ENCODE results near the gene FSCN2.

Gene FSCN2

DNA sequence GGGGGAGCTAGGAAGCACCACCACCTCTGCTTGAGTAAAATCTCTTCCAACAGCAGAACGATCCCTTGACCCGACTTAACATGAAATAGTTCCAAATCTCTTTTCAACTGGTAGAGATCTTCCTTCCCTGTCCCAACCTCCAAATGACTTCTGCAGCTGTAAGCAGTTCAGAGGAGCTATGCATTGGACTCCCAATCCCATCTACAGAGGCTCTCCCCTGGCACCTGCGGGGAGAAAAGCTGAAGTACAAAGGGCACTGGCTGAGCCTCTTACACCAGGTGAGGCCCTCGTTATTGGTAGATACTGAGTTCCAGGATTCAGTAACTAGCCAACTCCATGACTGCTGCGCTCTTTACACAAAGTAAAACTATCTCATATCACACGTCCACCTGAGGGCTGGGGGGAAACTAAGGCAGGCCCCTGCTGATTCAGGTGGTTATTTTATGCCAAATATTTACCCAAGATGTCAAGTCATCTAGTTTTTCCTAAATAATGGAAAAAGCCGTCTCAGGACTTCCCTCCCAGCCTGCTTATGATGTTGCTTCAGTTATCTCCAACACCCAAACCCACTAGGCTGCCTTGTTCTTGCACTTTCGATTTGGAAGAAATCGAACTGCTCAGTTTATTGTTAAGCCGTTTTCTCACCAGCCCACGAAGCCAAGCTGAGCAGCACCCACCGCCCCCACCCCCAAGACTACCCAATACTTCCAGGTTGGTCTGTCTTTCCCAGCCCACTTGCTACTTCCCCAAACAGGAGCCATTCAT lies 18.8 kb upstream of the FSCN2 start:
- H3K4me3 ChIP-seq (ENCODE audit: low read depth, low read length) = peak overlapping the region; percentile 74
- TF ChIP-seq CTCF (IDR thresholded peaks at IDR 0.05; ENCODE audit: low read depth, low read length) = no peak
- peaks cover 39% of the 10 kb centered on the region for H3K36me3 ChIP-seq
- no peaks in the 10 kb centered on the region for H3K4me1 ChIP-seq
- no peak for DNase-seq
- H3K27me3 ChIP-seq = no peaks in the 10 kb centered on the region
- H3K9me3 ChIP-seq = no peaks in the 10 kb centered on the region

GRCh38 chr17:81509972-81510784 lies 18.0 kb upstream of the FSCN2 start:
- TF ChIP-seq CTCF (IDR thresholded peaks at IDR 0.05; ENCODE audit: low read depth, low read length) = no peak
- Histone ChIP-seq H3K9me3 (no peaks in the 10 kb centered on the region), H3K4me3 (ENCODE audit: low read depth, low read length) (peak overlapping the region; percentile 74)

GRCh38 chr17:81510785-81511553 lies 17.2 kb upstream of the FSCN2 start:
- DNase-seq = peak; percentile 37
- peak overlapping the region; percentile 74 for H3K4me3 ChIP-seq (ENCODE audit: low read depth, low read length)
- H3K9me3 ChIP-seq = no peaks in the 10 kb centered on the region
- TF ChIP-seq CTCF (IDR thresholded peaks at IDR 0.05; ENCODE audit: low read depth, low read length) = no peak
- peaks cover 39% of the 10 kb centered on the region for H3K36me3 ChIP-seq
- no peaks in the 10 kb centered on the region for H3K27me3 ChIP-seq
- H3K4me1 ChIP-seq = no peaks in the 10 kb centered on the region

More at GRCh38 chr17:81509972-81510784, 18.0 kb upstream of the FSCN2 start:
- Histone ChIP-seq H3K36me3 (peaks cover 39% of the 10 kb centered on the region), H3K4me1 (no peaks in the 10 kb centered on the region), H3K27me3 (no peaks in the 10 kb centered on the region)
- no peak for DNase-seq

DNA sequence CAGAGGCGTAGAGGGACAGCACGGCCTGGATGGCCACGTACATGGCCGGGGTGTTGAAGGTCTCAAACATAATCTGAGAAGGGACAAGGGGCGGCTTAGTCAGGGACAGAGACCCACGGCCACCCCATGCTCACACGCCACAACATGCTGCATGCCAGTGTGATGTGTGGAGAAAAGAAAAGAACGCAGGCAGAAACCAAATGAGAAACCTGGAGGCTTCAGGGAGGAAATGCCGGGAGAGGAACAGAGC lies 16.7 kb upstream of the FSCN2 start:
- Histone ChIP-seq H3K4me1 (no peaks in the 10 kb centered on the region), H3K4me3 (ENCODE audit: low read depth, low read length) (peak overlapping the region; percentile 74), H3K36me3 (peaks cover 39% of the 10 kb centered on the region), H3K27me3 (no peaks in the 10 kb centered on the region), H3K9me3 (no peaks in the 10 kb centered on the region)
- TF ChIP-seq CTCF (IDR thresholded peaks at IDR 0.05; ENCODE audit: low read depth, low read length) = no peak
- no peak for DNase-seq

DNA sequence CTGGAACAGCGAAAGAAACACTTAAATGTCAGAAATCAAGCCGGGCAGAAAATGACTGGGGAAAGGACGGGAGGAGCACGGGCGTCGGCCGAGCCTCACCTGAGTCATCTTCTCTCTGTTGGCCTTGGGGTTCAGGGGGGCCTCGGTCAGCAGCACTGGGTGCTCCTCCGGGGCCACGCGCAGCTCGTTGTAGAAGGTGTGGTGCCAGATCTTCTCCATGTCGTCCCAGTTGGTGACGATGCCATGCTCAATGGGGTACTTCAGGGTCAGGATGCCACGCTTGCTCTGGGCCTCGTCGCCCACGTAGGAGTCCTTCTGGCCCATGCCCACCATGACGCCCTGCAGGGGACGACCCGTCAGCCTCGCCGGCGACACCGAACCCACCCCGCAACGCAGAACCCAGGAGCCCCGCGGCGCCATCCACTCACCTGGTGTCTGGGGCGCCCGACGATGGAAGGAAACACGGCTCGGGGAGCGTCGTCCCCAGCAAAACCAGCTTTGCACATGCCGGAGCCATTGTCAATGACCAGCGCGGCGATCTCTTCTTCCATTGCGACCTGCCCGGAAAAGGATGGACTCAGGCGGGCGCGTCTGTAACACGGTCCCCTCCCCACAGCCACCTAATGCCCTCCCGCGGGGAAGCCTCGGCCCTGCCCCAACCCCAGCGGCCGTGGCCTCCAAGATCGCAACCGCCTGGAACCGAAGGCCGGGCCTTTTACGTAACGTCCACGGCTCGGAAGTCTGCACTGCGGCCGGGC lies 16.2 kb upstream of the FSCN2 start:
- no peak for TF ChIP-seq CTCF (IDR thresholded peaks at IDR 0.05; ENCODE audit: low read depth, low read length)
- Histone ChIP-seq H3K36me3 (peaks cover 39% of the 10 kb centered on the region), H3K4me1 (no peaks in the 10 kb centered on the region), H3K9me3 (no peaks in the 10 kb centered on the region), H3K27me3 (no peaks in the 10 kb centered on the region), H3K4me3 (ENCODE audit: low read depth, low read length) (peak overlapping the region; percentile 74)
- DNase-seq = peak; percentile 27

Measured in BE2C (cell line).